GM19023 (cell line): ENCODE results near the gene FITM1.

ENCODE experiments used
- ATAC-seq: cut with Tn5 transposase; IDR thresholded peaks from one replicate; pipeline ENCODE4 v1.9.1; 2021; ENCODE audit warnings: mild to moderate bottlenecking, moderate library complexity; ENCODE audit not compliant: unreplicated experiment

FITM1 gene

GRCh38 chr14:24179961-24180796 lies 49.7 kb downstream of the FITM1 start:
- no peak for ATAC-seq

- ATAC-seq: no peak
Measured at GRCh38 chr14:24181371-24182077, 51.1 kb downstream of the FITM1 start.
